H1 (cell line): ENCODE data around the gene RASGRP4. TPM values are rescaled to one million over a fixed set of nuclear protein-coding genes. Genes with fewer than 3 reads are reported as not detected.

Source experiments
- CTCF ChIA-PET: fragments of 300-600 bp; sonication (Branson Sonifier 250); formaldehyde crosslinking; loops from one replicate; lab custom pipeline; 2021; ENCODE audit not compliant: partially characterized antibody; lab: Charles Lee
- POLR2A ChIA-PET: fragments of 300-600 bp; sonication (Branson Sonifier 250); formaldehyde crosslinking; loops from one replicate; lab custom pipeline; 2021; ENCODE audit warnings: inconsistent platforms; ENCODE audit not compliant: partially characterized antibody; lab: Charles Lee
- DNase-seq, 2 experiments: peaks; one replicate each; pipeline versions ENCODE4 v3.0.0 to v3.0.0-alpha.2; 2010 to 2022; ENCODE audit warnings: low spot score in 2 of 2, low read depth in 1 of 2, mixed read lengths in 1 of 2
- FAIRE-seq: peaks from 2 replicates; lab custom pipeline; 2011; peaks lifted over from hg19 to GRCh38; lab: Jason Lieb, UNC
- H2AFZ ChIP-seq: 2 replicates; pipeline ENCODE4 v1.8.1; 2012; ENCODE audit warnings: low read length, inconsistent platforms
- H2AK5ac ChIP-seq: 2 replicates; pipeline ENCODE4 v1.6.1; 2013; ENCODE audit warnings: low read depth, low read length
- H2BK120ac ChIP-seq: replicated peaks from 2 replicates; pipeline ENCODE3; 2013; ENCODE audit warnings: low read depth, low read length, inconsistent platforms
- H2BK12ac ChIP-seq: 2 replicates; pipeline ENCODE4 v1.6.1; 2013; ENCODE audit warnings: low read depth, low read length
- H2BK15ac ChIP-seq: 2 replicates; pipeline ENCODE4 v1.6.1; 2013; ENCODE audit warnings: low read length
- H2BK20ac ChIP-seq: 2 replicates; pipeline ENCODE4 v1.6.1; 2013; ENCODE audit warnings: low read length
- H2BK5ac ChIP-seq: 2 replicates; pipeline ENCODE4 v1.6.1; 2013; ENCODE audit warnings: low read depth, low read length
- H3K14ac ChIP-seq: 2 replicates; pipeline ENCODE4 v1.6.1; 2013; ENCODE audit warnings: inconsistent platforms; ENCODE audit not compliant: insufficient read length
- H3K18ac ChIP-seq: 2 replicates; pipeline ENCODE4 v1.6.1; 2013; ENCODE audit warnings: low read length; ENCODE audit errors: extremely low read depth
- H3K23ac ChIP-seq: 2 replicates; pipeline ENCODE4 v1.6.1; 2013; ENCODE audit warnings: inconsistent platforms; ENCODE audit not compliant: insufficient read length
- H3K23me2 ChIP-seq: 2 replicates; pipeline ENCODE4 v1.6.1; 2013; ENCODE audit warnings: low read depth, low read length
- H3K27ac ChIP-seq: 2 replicates; pipeline ENCODE4 v1.6.1; 2011; ENCODE audit warnings: low read depth, low read length, inconsistent platforms
- H3K27me3 ChIP-seq, 4 experiments: replicated peaks in 1 of 4; 1 replicate in 1 of 4; 2 replicates in 3 of 4; pipeline versions ENCODE4 v1.6.1 to v1.8.1; 2011 to 2013; ENCODE audit warnings: low read length in 3 of 4, mild to moderate bottlenecking in 3 of 4, inconsistent platforms in 2 of 4, mixed read lengths in 2 of 4, moderate library complexity in 1 of 4; ENCODE audit not compliant: control insufficient read depth in 3 of 4, insufficient read depth in 3 of 4; ENCODE audit errors: extremely low read depth in 1 of 4
- H3K36me3 ChIP-seq, 4 experiments: 2 replicates each; pipeline versions ENCODE4 v1.6.1 to v1.8.1; 2011 to 2013; ENCODE audit warnings: mild to moderate bottlenecking in 4 of 4, low read length in 3 of 4, moderate library complexity in 2 of 4, control low read depth in 1 of 4, inconsistent platforms in 1 of 4; ENCODE audit not compliant: insufficient read depth in 4 of 4, control insufficient read depth in 2 of 4
- H3K4ac ChIP-seq: replicated peaks from 2 replicates; pipeline ENCODE3; 2013; ENCODE audit warnings: low read length, low read depth, mixed read lengths, inconsistent platforms; ENCODE audit not compliant: insufficient read length
- H3K4me1 ChIP-seq, 4 experiments: replicated peaks in 1 of 4; 1 replicate in 1 of 4; 2 replicates in 3 of 4; pipeline versions ENCODE4 v1.6.1 to v1.8.1; 2011 to 2013; ENCODE audit warnings: low read length in 3 of 4, inconsistent platforms in 2 of 4, mixed read lengths in 1 of 4; ENCODE audit not compliant: insufficient read depth in 4 of 4, control insufficient read depth in 3 of 4
- H3K4me2 ChIP-seq, 2 experiments: 2 replicates each; pipeline versions ENCODE4 v1.6.1 to v1.8.1; 2011 to 2013; ENCODE audit warnings: low read depth in 2 of 2, low read length in 2 of 2, control low read depth in 1 of 2, inconsistent platforms in 1 of 2, mild to moderate bottlenecking in 1 of 2; ENCODE audit not compliant: insufficient read depth in 1 of 2
- H3K4me3 ChIP-seq, 4 experiments: fragments of 200-600, 300-600 bp in 1 of 4; sonication (generic), shearing (Covaris generic), sonication (Bioruptor Twin) in 1 of 4; 2 replicates each; pipeline versions ENCODE4 v1.5.1 to v1.8.1; 2011 to 2016; ENCODE audit warnings: low read length in 4 of 4, low read depth in 3 of 4, control low read depth in 2 of 4, inconsistent platforms in 2 of 4, mild to moderate bottlenecking in 2 of 4, mixed read lengths in 1 of 4, moderate library complexity in 1 of 4; ENCODE audit not compliant: insufficient read depth in 2 of 4; ENCODE audit errors: extremely low read depth in 1 of 4
- H3K56ac ChIP-seq: replicated peaks from 2 replicates; pipeline ENCODE3; 2013; ENCODE audit warnings: low read depth, mild to moderate bottlenecking, mixed read lengths, low read length, inconsistent platforms; ENCODE audit not compliant: insufficient read length
- H3K79me1 ChIP-seq: 2 replicates; pipeline ENCODE4 v1.6.1; 2013; ENCODE audit warnings: low read depth, low read length, control low read depth
- H3K79me2 ChIP-seq, 2 experiments: 2 replicates each; pipeline versions ENCODE4 v1.6.1 to v1.8.1; 2012 to 2013; ENCODE audit warnings: low read length in 2 of 2, mild to moderate bottlenecking in 2 of 2, inconsistent platforms in 1 of 2; ENCODE audit not compliant: insufficient read depth in 2 of 2, control insufficient read depth in 1 of 2
- H3K9ac ChIP-seq, 4 experiments: replicated peaks in 1 of 4; 1 replicate in 1 of 4; 2 replicates in 3 of 4; pipeline versions ENCODE4 v1.6.1 to v1.8.1; 2011 to 2013; ENCODE audit warnings: low read depth in 3 of 4, low read length in 3 of 4, control low read depth in 2 of 4, mild to moderate bottlenecking in 2 of 4, moderate library complexity in 2 of 4, inconsistent platforms in 1 of 4; ENCODE audit errors: extremely low read depth in 1 of 4
- H3K9me3 ChIP-seq, 2 experiments: 2 replicates each; pipeline versions ENCODE4 v1.6.1 to v1.8.1; 2012 to 2013; ENCODE audit warnings: mild to moderate bottlenecking in 2 of 2, moderate library complexity in 2 of 2, control low read depth in 1 of 2, inconsistent platforms in 1 of 2, low read depth in 1 of 2, low read length in 1 of 2, mixed read lengths in 1 of 2; ENCODE audit not compliant: insufficient read depth in 2 of 2
- H4K20me1 ChIP-seq, 2 experiments: replicated peaks in 1 of 2; 2 replicates each; pipeline versions ENCODE3 to v1.8.1; 2011 to 2013; ENCODE audit warnings: inconsistent platforms in 2 of 2, low read length in 2 of 2, mild to moderate bottlenecking in 1 of 2; ENCODE audit not compliant: insufficient read depth in 2 of 2, control insufficient read depth in 1 of 2
- H4K5ac ChIP-seq: 2 replicates; pipeline ENCODE4 v1.6.1; 2013; ENCODE audit warnings: low read length, low read depth, mixed read lengths, inconsistent platforms; ENCODE audit not compliant: insufficient read length
- H4K8ac ChIP-seq: 2 replicates; pipeline ENCODE4 v1.8.0; 2013; ENCODE audit warnings: mild to moderate bottlenecking, moderate library complexity, low read length, inconsistent platforms; ENCODE audit not compliant: insufficient read depth; ENCODE audit errors: extremely low read depth
- H4K91ac ChIP-seq: replicated peaks from 2 replicates; pipeline ENCODE3; 2013; ENCODE audit warnings: low read length, mixed read lengths, inconsistent platforms; ENCODE audit not compliant: insufficient read length
- HDAC6 ChIP-seq: IDR thresholded peaks from one replicate; pipeline ENCODE4 v1.7.1; 2012; ENCODE audit warnings: low read depth, mild to moderate bottlenecking, inconsistent platforms, low read length, moderate library complexity
- WGBS, 2 experiments: shearing (Covaris generic) in 1 of 2; methylation state at CpG; one replicate each; pipeline versions ENCODE4 v1.1.6 to v1.1.7; 2013 to 2015; ENCODE audit warnings: low lambda C conversion rate in 2 of 2, mixed read lengths in 2 of 2, inconsistent platforms in 1 of 2, low coverage in 1 of 2, missing lambda C conversion rate in 1 of 2; ENCODE audit not compliant: insufficient replicate concordance in 2 of 2, insufficient coverage in 1 of 2, insufficient read length in 1 of 2; ENCODE audit errors: extremely low coverage in 1 of 2, missing lambda C conversion rate in 1 of 2; 5-methylcytosine and 5-hydroxymethylcytosine counted together
- polyA plus RNA-seq, 7 experiments: library from polyadenylated mRNA; depleted of rRNA in 3 of 7; stranded (reverse) in 5 of 7; unstranded in 2 of 7; fragments of >200 nt in 5 of 7; fragments of 200-250 nt in 2 of 7; gene quantifications; 1 replicate in 5 of 7; 2 replicates in 1 of 7; 4 replicates in 1 of 7; pipeline versions ENCODE4 v1.2.1 to v1.2.3, GENCODE V29; 2011 to 2013; ENCODE audit warnings: missing spikeins in 2 of 7, mixed read lengths in 2 of 7
- total RNA-seq: library from RNA; stranded (reverse); fragmentation: NEBNext Ultra II Directional; extraction: Animal tissue kit (Norgen Biotek cat#: 25700); gene quantifications from 2 replicates; pipeline ENCODE4 v1.2.1, GENCODE V29; 2021

RASGRP4 gene
- total and polyA plus RNA-seq, 2 of the 8 experiments (the other 6 are each of a cell fraction or from before 2014, with no cell fraction given), result 1.9 to 3.1 TPM

DNA sequence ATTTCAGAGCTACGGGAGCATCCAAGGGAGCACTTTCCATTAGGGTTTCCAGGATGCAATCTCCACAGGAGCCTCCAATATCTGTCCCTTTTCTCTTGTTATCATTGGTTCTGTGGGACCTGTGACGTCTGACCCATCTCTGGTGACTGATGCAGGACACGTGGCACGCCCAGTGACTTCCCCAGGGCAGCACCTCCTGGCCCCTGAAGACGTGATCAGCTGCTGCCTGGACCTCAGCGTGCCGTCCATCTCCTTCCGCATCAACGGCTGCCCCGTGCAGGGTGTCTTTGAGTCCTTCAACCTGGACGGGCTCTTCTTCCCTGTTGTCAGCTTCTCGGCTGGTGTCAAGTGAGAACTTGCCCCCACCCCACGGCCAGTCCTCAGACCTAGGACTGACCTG lies 33.0 kb upstream of the RASGRP4 start:
- Histone ChIP-seq H3K79me1 (no peaks in the 10 kb centered on the region), H3K36me3 (peaks cover 16 to 42% (median 33%) of the 10 kb centered on the region in 4 experiments), H2BK5ac (no peak overlapping the region), H3K9ac (no peak overlapping the region), H4K5ac (no peak overlapping the region), H3K79me2 (no peaks in the 10 kb centered on the region), H4K8ac (no peak overlapping the region), H2BK20ac (no peak overlapping the region), H3K14ac (no peak overlapping the region), H3K27me3 (no peaks in the 10 kb centered on the region), H4K91ac (no peak overlapping the region), H3K23ac (no peak overlapping the region), H3K9me3 (no peaks in the 10 kb centered on the region), H3K4ac (no peak overlapping the region), H3K4me2 (no peak overlapping the region), H3K18ac (no peak overlapping the region), H2AFZ (no peak overlapping the region), H2BK12ac (no peak overlapping the region), H3K56ac (no peak overlapping the region), H3K4me3 (no peak overlapping the region), H3K4me1 (no peaks in the 10 kb centered on the region), H2AK5ac (no peak overlapping the region), H4K20me1 (peaks cover 2 to 5% of the 10 kb centered on the region in 2 experiments), H2BK120ac (no peak overlapping the region), H3K23me2 (no peaks in the 10 kb centered on the region; the same call in 1 of the 2 replicates), H3K27ac (no peak overlapping the region), H2BK15ac (no peak overlapping the region)
- whole genome bisulfite sequencing, 2 experiments, result 88% methylated on average over 13 of the region's 13 CpGs; no CpG with 5 or more reads in 1 of the 2 experiments
- no peak for TF ChIP-seq HDAC6
- FAIRE-seq, result no peak
- POLR2A ChIA-PET, result interaction anchor here (1.3 kb wide), 1 partner anchor 11 kb away, joined by 4 read pairs; no protein-coding TSS in a partner anchor
- no peak for DNase-seq
- CTCF ChIA-PET, result interaction anchor here (0.6 to 1.4 kb wide), 2 partner anchors 56 to 562 kb away, joined by 4 to 5 read pairs; partner anchors contain the start of gene FAM98C
